Activated T-helper 17 cell treated with anti-CD3 and anti-CD28 coated beads, Interleukin-2, amount 50 U/mL, for 72 hours (primary cell): ENCODE data around the gene TSPOAP1. TPM values are rescaled to one million over a fixed set of nuclear protein-coding genes. Genes with fewer than 3 reads are reported as not detected.

Source experiments
- ATAC-seq: fragments of 150-1000 bp; cut with Tn5 transposase; replicated peaks from 2 replicates; pipeline ENCODE4 v1.10.0; 2021; ENCODE audit warnings: mild to moderate bottlenecking, moderate library complexity
- H3K27ac Mint-ChIP-seq: one replicate; pipeline ENCODE4 v1.8.0; 2022; ENCODE audit warnings: mixed read lengths
- H3K27me3 Mint-ChIP-seq: one replicate; pipeline ENCODE4 v1.8.0; 2022; ENCODE audit warnings: mixed read lengths
- H3K36me3 Mint-ChIP-seq: one replicate; pipeline ENCODE4 v1.8.0; 2022; ENCODE audit warnings: low read depth, mild to moderate bottlenecking, mixed read lengths
- H3K4me1 Mint-ChIP-seq: one replicate; pipeline ENCODE4 v1.8.0; 2022; ENCODE audit warnings: mixed read lengths
- H3K4me3 Mint-ChIP-seq: one replicate; pipeline ENCODE4 v1.8.0; 2022; ENCODE audit warnings: mild to moderate bottlenecking, mixed read lengths
- H3K9me3 Mint-ChIP-seq: one replicate; pipeline ENCODE4 v1.8.0; 2022; ENCODE audit warnings: mixed read lengths
- total RNA-seq, 2 donors: library from RNA; stranded (reverse); gene quantifications; one replicate each; pipeline ENCODE4 v1.2.3, GENCODE V29; 2022

Gene TSPOAP1
- total RNA-seq, 2 donors from 2014 or later: 97.2 to 107 TPM

- H3K27me3 Mint-ChIP-seq: peaks cover 18% of the 10 kb centered on the region
- no peak overlapping the region for H3K27ac Mint-ChIP-seq
- no peak overlapping the region for H3K4me3 Mint-ChIP-seq
- H3K9me3 Mint-ChIP-seq: no peaks in the 10 kb centered on the region
- ATAC-seq: no peak
- H3K36me3 Mint-ChIP-seq: no peaks in the 10 kb centered on the region
- peaks cover 12% of the 10 kb centered on the region for H3K4me1 Mint-ChIP-seq
These were observed 57.2 kb downstream of the TSPOAP1 start for GRCh38 chr17:58271216-58271931.

DNA sequence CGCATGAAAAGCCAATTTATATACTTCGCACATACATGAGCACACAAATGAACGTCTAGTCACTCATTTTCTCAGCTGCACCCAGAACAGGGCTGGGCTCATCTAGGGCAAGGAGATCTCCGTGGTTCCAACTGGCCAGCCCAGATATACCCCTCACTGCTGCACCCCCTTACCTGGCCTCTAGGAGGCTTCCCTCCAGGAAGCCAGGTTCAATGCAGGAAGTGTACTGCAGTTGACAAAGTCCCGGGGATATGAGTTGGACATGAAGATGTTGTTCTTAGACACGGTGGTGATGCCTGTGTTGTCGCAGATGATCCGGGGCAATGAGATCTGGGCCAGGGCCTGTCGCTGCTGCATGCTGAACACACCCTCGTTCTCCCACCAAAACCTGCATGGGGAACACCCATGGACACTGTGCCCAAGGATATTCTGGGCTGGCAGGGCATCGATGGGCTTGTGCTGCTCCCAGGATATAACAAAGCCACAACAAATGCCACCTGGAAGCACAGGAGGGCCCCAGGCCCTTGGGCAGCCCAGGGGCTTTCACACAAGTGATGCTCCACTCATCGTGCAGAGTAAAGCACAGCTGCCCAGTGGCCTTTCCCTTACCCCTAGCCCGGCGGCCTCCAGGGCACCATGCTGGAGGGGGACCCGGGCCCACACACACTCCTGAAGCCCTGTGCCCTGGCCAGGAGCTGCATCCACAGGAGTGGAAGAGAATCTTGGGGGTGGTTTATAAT is 57.9 kb downstream of the TSPOAP1 start:
- Mint-ChIP-seq H3K27ac (no peak overlapping the region), H3K36me3 (no peaks in the 10 kb centered on the region), H3K9me3 (no peaks in the 10 kb centered on the region), H3K4me1 (peaks cover 12% of the 10 kb centered on the region), H3K27me3 (peaks cover 16% of the 10 kb centered on the region), H3K4me3 (no peak overlapping the region)
- no peak for ATAC-seq

- H3K27me3 Mint-ChIP-seq: peaks cover 22% of the 10 kb centered on the region
- no peak for ATAC-seq
These were observed 58.9 kb downstream of the TSPOAP1 start for GRCh38 chr17:58269557-58270291.

DNA sequence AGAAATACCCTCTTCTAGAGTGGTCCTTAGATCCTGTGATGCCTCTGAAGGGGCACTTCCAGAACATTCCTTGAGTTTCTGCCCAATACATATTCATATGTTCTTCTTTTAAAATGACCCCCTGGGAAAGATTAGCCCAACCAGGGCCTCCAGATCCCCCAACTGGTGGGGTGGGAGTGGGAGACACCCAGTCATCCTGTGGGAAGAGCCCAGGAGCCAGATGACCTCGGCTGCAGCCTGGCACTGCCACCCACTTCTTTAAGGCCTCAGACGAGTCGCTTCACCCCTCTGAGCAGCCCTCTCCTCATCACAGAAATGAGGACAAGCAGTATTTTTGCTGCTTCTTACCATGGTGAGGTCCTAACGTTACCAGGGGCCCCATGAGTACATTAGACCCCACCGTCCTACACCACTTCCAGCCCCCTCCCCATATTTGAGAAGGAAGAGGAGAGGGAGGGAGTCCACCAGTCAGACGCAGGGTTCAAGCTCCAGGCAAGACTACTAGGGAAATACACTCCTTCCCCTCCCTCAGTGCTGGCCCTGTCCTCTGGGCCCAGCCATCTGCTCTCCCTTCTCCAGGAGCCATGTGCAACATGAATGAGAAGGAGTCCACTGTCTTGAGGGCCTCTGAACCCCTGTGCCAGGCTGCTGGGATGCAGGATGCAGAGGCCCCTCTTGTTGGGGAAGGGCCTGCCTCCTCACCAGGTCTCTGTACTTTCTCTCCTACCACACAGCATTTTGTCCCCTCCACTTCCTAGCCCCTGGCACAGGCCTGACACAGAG is 59.6 kb downstream of the TSPOAP1 start:
- Mint-ChIP-seq H3K4me3 (no peak overlapping the region), H3K27ac (no peak overlapping the region)
- ATAC-seq: no peak

More at GRCh38 chr17:58269557-58270291, 58.9 kb downstream of the TSPOAP1 start:
- H3K4me1 Mint-ChIP-seq: peaks cover 12% of the 10 kb centered on the region
- H3K4me3 Mint-ChIP-seq: no peak overlapping the region
- no peaks in the 10 kb centered on the region for H3K9me3 Mint-ChIP-seq
- no peak overlapping the region for H3K27ac Mint-ChIP-seq
- H3K36me3 Mint-ChIP-seq: no peaks in the 10 kb centered on the region

GRCh38 chr17:58268326-58268725 is 60.3 kb downstream of the TSPOAP1 start:
- Mint-ChIP-seq H3K4me3 (no peak overlapping the region), H3K27me3 (peaks cover 34% of the 10 kb centered on the region), H3K9me3 (no peaks in the 10 kb centered on the region), H3K27ac (no peak overlapping the region), H3K36me3 (no peaks in the 10 kb centered on the region), H3K4me1 (peaks cover 8% of the 10 kb centered on the region)
- ATAC-seq: no peak

More for the DNA sequence above, 59.6 kb downstream of the TSPOAP1 start:
- H3K27me3 Mint-ChIP-seq: peaks cover 30% of the 10 kb centered on the region
- no peaks in the 10 kb centered on the region for H3K9me3 Mint-ChIP-seq
- H3K4me1 Mint-ChIP-seq: peaks cover 12% of the 10 kb centered on the region
- no peaks in the 10 kb centered on the region for H3K36me3 Mint-ChIP-seq

DNA sequence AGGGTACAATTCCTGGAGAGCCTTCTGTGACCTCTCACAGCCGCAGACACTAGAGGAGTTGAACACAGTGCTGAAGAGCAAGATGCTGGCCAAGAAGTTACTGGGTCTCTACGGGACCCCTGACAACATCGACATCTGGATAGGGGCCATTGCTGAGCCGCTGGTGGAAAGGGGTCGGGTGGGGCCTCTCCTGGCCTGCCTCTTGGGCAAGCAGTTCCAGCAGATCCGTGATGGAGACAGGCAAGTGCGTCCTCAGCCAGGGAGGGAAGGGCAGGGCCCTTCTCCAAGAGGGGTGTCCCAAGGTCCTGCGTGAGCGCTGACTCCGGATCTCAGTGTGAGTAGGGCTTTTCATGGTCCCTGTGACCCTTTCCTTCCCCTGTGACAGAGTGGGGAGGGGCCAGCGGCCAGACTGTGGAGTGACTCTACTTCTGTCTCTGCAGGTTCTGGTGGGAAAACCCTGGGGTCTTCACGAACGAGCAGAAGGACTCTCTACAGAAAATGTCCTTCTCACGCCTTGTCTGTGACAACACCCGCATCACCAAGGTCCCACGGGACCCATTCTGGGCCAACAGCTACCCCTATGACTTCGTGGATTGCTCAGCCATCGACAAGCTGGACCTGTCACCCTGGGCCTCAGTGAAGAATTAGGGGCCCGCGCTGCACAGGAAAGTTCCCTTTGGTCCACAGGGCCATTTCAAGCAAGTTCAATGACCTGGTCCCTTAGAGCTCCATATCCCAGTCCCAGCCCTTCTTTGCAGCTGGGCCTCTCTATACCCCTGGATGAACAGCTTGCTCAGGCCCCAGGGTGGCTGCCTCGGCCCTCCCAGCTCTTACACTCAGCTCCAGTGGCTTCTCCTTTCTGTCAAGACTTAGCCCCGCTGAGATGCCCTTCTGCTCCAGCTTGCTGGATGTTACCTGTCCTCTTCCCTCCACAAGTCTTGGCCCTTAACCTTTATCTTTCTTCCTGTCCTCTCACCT is 61.0 kb downstream of the TSPOAP1 start:
- ATAC-seq: no peak
- H3K4me3 Mint-ChIP-seq: no peak overlapping the region

DNA sequence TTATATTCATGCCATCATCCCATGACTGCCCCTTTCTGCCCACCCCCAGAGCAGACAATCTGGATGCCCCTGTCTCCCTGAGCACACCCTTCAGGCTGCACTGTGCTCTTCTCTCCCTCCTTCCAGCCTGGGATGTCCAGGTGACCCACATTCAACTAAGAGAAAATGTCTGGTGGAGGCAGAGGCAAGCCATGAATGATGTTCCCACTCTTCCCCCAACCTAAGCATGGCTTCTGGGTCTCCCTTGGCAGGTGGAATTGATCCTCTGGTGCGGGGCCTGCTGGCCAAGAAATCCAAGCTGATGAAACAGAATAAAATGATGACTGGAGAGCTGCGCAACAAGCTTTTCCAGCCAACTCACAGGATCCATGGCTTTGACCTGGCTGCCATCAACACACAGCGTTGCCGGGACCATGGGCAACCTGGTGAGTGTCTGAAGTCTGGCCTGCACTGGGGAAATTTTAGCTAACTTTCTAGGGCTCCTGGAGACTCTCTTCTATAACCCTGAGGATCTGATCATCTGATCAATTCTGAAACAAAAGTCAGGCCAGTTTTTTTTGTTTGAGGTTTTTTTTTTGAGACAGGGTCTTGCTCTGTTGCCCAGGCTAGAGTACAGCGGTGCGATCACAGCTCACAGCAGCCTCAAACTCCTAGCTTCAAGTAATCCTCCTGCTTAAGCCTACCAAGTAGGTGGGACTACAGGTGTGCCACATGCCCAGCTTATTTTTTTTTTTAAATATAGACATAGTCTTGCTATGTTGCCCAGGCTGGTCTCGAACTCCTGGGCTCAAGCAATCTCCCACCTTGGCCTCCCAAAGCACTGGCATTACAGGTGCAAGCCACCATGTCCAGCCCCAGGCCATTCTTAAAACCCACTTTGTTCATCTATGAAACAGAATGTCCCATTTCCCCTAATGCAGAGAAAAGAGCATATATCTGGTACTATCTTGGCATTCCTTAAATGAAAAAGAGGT is 62.4 kb downstream of the TSPOAP1 start:
- no peaks in the 10 kb centered on the region for H3K36me3 Mint-ChIP-seq
- H3K27ac Mint-ChIP-seq: no peak overlapping the region
- ATAC-seq: no peak

More for the DNA sequence above, 61.0 kb downstream of the TSPOAP1 start:
- no peak overlapping the region for H3K27ac Mint-ChIP-seq
- no peaks in the 10 kb centered on the region for H3K36me3 Mint-ChIP-seq
- H3K4me1 Mint-ChIP-seq: peaks cover 5% of the 10 kb centered on the region
- H3K9me3 Mint-ChIP-seq: no peaks in the 10 kb centered on the region
- peaks cover 41% of the 10 kb centered on the region for H3K27me3 Mint-ChIP-seq

DNA sequence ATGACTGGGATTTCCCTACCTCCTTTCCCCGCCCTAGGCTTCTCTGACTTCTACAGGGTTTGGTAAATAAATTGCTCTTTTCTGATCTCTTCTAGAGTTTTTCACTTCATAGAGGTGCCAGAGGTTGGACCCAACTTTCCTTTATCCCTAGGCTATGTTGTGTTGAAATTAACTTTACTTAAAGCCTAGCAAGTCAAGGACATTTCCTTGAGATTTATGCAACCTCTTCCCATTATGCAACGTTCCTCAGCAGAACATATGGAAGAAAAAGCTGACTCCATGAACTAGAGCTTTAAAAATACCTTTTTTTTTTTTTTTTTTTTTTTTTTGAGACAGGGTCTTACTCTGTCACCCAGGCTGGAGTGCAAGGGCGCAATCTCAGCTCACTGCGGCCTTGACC is 63.3 kb downstream of the TSPOAP1 start:
- ATAC-seq: no peak
- Mint-ChIP-seq H3K36me3 (no peaks in the 10 kb centered on the region), H3K4me1 (no peaks in the 10 kb centered on the region), H3K27ac (no peak overlapping the region), H3K27me3 (peaks cover 52% of the 10 kb centered on the region), H3K9me3 (no peaks in the 10 kb centered on the region), H3K4me3 (no peak overlapping the region)

More for the DNA sequence above, 62.4 kb downstream of the TSPOAP1 start:
- H3K4me3 Mint-ChIP-seq: no peak overlapping the region
- H3K9me3 Mint-ChIP-seq: no peaks in the 10 kb centered on the region
- peaks cover 46% of the 10 kb centered on the region for H3K27me3 Mint-ChIP-seq
- no peaks in the 10 kb centered on the region for H3K4me1 Mint-ChIP-seq

GRCh38 chr17:58264407-58265103 is 64.0 kb downstream of the TSPOAP1 start:
- Mint-ChIP-seq H3K36me3 (no peaks in the 10 kb centered on the region), H3K27ac (no peak overlapping the region), H3K4me1 (no peaks in the 10 kb centered on the region), H3K4me3 (no peak overlapping the region), H3K27me3 (peaks cover 55% of the 10 kb centered on the region), H3K9me3 (no peaks in the 10 kb centered on the region)
- no peak for ATAC-seq

- no peaks in the 10 kb centered on the region for H3K36me3 Mint-ChIP-seq
- H3K27me3 Mint-ChIP-seq: peaks cover 58% of the 10 kb centered on the region
These were observed 64.8 kb downstream of the TSPOAP1 start for GRCh38 chr17:58263773-58264172.

DNA sequence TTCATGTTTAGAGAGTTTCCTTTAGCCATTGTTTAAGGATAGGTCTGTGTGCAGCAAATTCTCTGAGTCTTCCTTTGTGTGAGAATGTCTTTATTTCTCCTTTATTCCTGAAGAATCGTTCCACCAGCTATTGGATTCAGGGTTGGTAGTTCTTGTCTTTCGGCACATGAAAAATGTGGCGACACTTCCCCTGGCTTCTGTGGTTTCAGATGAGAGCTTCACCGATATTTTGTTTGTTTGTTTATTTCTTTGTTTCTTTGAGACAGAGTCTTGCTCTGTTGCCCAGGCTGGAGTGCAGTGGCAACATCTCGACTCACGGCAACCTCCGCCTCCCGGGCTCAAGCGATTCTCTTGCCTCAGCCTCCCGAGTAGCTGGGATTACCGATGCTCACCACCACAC is 66.4 kb downstream of the TSPOAP1 start:
- H3K27me3 Mint-ChIP-seq: peaks cover 58% of the 10 kb centered on the region
- H3K4me1 Mint-ChIP-seq: no peaks in the 10 kb centered on the region
- H3K27ac Mint-ChIP-seq: no peak overlapping the region
- H3K9me3 Mint-ChIP-seq: no peaks in the 10 kb centered on the region
- ATAC-seq: no peak
- H3K36me3 Mint-ChIP-seq: no peaks in the 10 kb centered on the region
- H3K4me3 Mint-ChIP-seq: no peak overlapping the region

More at GRCh38 chr17:58263773-58264172, 64.8 kb downstream of the TSPOAP1 start:
- no peaks in the 10 kb centered on the region for H3K4me1 Mint-ChIP-seq
- H3K27ac Mint-ChIP-seq: no peak overlapping the region
- no peak for ATAC-seq
- H3K9me3 Mint-ChIP-seq: no peaks in the 10 kb centered on the region
- no peak overlapping the region for H3K4me3 Mint-ChIP-seq

DNA sequence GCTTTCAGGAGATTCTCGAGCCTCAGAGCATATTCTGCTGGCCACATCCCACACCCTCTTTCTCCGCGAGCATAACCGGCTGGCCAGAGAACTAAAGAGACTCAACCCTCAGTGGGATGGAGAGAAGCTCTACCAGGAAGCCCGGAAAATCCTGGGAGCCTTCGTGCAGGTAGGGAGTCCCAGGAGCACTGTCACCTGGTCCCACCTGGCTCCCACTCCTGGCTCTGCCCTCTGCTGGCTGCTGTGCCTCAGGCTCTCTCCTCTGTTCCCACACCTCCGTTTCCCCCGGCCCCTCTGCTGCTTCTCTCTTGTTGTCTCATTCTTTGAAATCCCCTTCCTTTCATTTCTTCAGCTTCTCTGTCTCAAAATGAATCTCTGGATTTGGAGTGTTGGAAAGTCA is 73.8 kb downstream of the TSPOAP1 start:
- Mint-ChIP-seq H3K9me3 (no peaks in the 10 kb centered on the region), H3K27ac (no peak overlapping the region), H3K4me1 (no peaks in the 10 kb centered on the region), H3K4me3 (no peak overlapping the region), H3K27me3 (peaks cover 14% of the 10 kb centered on the region), H3K36me3 (no peaks in the 10 kb centered on the region)
- ATAC-seq: no peak
